NOMO-1 treated with dmso at 0.1 percent for 144 hours (cell line): ENCODE data around the gene PLCXD1.
"Not testable (repeated sequence)": the region's sequence is repeated elsewhere in the genome, so short reads cannot be mapped to it uniquely, and the experiment has no call there.

Experiments
- DNase-seq: peaks from one replicate; lab custom pipeline; 2025; ENCODE audit not compliant: unreplicated experiment; lab: John Stamatoyannopoulos, UW

Gene PLCXD1

DNA sequence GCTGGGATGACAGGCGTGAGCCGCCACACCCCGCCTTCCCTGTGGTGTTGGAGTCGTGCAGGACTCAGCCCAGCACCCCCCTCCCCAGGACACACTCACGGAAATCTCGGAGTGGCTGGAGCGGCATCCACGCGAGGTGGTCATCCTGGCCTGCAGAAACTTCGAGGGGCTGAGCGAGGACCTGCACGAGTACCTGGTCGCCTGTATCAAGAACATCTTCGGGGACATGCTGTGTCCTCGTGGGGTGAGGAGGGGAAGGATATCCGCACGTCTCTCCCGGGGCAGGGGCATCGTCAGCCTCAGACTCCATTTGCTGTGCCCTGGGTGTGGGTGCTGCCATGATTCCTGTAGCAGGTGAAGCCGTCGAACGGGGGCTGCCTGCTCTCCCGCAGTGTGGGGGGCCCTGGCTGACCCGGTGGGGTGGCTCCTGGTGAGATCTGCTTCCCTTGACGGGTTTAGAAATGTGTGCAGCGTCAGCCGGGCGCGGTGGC is 10.3 kb downstream of the PLCXD1 start:
- no peak for DNase-seq

DNA sequence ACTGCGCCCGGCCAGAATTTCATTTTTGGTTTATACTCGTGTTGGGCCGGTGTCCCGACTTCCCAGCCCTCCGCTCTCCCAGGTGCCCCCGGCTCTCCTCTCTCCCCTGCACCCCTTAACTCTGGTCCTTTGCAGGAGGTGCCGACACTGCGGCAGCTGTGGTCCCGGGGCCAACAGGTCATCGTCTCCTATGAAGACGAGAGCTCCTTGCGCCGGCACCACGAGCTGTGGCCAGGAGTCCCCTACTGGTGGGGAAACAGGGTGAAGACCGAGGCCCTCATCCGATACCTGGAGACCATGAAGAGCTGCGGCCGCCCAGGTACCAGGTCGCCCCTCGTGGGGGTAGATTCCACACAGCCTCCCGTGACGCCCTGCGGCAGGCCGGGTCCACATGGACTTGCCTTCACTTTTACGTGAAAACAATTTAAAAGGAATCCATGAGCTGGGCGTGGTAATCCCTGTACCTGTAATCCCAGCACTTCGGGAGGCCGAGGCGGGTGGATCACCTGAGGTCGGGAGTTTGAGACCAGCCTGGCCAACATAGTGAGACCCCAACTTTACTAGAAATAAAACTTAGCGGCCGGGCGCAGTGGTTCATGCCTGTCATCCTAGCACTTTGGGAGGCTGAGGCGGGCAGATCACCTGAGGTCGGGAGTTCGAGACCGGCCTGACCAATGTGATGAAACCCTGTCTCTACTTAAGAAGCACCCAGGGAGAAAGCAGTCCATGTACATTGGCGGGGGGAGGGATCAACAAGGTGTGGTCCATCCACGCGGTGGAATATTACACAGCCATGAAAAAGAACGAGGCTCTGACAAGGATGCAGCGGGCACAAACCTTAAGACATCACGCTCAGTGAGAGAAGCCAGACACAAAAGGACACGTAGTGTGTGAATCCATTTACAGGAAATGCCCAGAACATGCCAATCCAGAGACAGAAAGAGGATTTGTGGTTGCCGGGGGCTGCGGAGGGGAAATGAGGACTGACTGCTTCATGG is 12.0 kb downstream of the PLCXD1 start:
- no peak for DNase-seq

DNA sequence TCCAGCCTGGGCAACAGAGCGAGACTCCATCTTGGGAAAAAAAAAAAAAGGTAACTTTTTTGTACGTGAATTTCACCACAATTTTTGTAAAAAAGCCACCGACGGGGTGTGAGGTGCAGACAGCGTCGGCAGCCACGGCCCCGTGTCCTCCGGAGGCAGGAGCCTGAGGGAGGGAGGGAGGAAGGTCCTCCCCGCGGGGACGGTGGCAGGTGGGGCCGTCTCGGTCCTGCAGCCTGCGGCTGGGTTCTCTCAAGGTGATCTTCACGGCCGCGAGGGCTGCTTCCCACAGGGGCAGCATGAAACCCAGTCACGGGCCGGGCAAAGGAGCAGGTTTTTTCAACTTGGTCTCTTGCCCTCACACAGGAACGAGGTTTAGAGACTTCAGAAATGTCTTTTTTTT is 14.0 kb downstream of the PLCXD1 start:
- no peak for DNase-seq

DNA sequence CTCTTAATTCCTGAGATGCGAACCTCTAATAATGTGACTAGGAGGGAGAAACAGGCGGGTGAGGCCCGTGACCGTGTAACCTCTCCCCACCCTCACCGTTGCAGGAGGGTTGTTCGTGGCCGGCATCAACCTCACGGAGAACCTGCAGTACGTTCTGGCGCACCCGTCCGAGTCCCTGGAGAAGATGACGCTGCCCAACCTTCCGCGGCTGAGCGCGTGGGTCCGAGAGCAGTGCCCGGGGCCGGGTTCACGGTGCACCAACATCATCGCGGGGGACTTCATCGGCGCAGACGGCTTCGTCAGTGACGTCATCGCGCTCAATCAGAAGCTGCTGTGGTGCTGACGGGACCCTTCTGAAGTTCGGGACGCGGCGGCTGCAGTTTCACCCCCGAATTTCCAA is 17.8 kb downstream of the PLCXD1 start:
- no peak for DNase-seq

DNA sequence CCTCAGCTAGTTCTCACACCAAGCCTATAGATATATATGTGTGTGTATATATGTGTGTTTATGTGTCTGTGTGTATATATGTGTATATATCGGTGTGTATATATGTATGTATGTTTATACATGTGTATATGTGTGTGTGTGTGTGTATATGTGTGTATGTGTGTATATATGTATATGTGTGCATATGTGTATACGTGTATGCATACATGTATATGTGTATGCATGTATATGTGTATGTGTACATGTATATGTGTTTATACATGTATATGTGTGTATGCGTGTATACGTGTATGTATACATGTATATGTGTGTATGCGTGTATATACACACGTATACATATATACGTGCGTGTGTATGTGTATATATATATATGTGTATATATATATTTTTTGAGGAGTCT is 19.2 kb downstream of the PLCXD1 start:
- no peak for DNase-seq

DNA sequence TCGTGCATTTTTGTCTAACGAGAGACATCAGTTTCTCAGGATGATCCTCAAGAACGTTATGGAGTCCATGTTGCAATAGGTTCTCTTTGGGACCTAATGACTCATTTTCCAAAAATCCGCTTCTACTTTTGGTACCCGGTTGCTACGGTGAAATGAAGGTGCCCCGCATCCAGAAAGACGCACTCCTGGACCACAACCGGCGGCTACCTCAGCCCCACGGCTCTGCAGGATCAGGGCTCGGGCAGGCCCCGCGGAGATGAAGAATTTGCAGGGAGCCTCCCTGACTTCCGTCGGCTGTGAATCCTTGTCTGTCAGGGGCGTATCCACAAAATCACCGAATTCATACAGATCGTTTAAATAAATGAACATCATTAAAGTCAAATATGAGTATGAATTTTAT is 21.8 kb downstream of the PLCXD1 start:
- no peak for DNase-seq

DNA sequence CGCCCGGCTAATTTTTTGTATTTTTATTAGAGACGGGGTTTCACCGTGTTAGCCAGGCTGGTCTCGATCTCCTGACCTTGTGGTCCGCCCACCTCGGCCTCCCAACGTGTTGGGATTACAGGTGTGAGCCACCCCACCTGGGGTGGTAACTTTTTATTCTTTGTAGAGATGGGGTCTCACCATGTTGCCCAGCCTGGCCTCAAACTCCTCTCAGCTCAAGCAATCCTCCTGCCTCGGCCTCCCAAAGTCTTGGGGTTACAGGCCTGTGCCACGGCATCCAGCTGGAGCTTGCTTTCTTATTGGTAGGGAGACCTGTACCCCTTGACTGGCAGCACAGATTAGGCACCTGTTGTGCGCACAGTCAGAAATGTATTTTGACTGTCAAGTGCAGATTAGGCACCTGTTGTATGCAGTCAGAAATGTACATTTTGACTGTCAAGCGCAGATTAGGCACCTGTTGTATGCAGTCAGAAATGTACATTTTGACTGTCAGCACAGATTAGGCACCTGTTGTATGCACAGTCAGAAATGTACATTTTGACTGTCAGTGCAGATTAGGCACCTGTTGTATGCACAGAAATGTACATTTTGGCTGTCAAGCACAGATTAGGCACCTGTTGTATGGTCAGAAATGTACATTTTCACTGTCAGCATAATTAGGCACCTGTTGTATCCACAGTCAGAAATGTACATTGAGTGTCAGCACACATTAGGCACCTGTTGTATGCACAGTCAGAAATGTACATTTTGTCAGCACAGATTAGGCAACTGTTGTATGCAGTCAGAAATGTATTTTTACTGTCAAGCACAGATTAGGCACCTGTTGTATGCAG is 24.8 kb downstream of the PLCXD1 start:
- DNase-seq = not testable (repeated sequence)

DNA sequence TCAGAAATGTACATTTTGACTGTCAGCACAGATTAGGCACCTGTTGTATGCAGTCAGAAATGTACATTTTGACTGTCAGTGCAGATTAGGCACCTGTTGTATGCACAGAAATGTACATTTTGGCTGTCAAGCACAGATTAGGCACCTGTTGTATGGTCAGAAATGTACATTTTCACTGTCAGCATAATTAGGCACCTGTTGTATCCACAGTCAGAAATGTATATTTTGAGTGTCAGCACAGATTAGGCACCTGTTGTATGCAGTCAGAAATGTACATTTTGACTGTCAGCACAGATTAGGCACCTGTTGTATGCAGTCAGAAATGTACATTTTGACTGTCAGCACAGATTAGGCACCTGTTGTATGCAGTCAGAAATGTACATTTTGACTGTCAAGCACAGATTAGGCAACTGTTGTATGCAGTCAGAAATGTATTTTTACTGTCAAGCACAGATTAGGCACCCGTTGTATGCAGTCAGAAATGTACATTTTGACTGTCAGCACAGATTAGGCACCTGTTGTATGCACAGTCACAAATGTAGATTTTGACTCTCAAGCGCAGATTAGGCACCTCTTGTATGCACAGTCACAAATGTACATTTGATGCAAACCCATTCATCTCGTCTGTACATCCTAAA is 25.6 kb downstream of the PLCXD1 start:
- not testable (repeated sequence) for DNase-seq

DNA sequence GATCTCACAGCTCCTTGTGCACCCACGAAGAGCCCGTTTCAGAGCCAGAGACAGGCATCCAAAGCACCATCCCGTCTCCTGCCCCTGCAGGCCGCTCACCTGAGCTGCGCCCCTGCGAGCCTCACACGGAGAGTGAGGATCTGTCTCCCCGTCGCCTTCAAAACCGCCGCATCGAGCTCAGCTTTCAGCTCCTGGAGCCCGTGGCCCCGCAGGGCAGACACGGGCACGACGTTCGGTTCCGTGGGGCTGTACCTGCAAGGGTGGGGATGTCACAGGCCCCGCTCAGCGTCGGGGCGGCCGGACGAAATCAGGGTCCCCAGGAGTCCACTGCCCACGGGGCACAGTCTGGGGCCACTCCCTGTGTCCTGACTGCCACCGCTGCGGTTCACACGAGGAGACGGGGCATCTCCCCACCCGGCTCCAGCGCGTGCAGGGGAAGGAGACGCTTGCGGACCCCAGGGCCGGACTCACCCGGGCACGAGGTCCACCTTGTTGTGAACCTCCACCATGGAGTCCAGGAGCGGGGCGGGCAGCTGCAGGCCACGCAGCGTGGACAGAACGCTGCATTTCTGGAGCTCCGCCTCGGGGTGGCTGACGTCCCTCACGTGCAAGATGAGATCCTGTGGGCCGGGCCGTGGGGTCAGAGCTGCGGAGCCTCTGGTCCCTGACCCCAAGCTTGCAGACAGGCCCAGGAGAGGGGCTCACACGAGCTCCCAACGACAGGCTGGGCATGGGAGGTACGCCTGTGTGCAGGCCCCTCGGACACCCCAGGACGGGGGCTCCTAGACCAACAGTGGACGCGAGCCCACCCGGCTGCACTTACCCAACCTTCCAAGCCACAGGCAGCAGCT is 26.3 kb downstream of the PLCXD1 start:
- DNase-seq = no peak

DNA sequence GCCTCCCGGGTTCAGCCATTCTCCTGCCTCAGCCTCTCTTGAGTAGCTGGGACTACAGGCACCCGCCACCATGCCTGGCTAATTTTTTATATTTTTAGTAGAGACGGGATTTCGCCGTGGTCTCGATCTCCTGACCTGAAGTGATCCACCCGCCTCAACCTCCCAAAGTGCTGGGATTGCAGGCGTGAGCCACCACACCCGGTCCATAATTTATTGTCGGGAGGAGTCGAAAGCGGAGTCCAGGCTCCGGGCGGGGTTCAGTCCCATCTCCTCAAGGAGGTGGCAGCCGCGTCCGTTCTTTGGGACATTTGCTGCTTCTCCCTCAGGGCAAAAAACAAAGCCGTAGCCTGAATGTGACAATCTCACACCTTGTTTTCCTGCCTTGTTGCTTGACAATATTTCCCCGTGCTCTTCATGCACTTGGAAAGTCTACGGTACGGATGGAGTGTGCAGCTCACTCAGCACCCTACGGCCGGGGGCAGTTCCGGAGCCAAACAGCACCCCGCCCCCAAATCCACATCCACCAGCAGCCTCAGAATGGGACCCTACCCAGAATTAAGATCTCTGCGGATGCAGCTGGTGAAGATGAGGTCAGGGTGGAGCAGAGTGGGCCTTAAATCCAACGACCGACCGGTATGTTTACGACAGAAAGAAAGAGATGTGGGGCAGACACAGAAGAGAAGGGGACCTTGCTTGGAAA is 27.8 kb downstream of the PLCXD1 start:
- DNase-seq = no peak

DNA sequence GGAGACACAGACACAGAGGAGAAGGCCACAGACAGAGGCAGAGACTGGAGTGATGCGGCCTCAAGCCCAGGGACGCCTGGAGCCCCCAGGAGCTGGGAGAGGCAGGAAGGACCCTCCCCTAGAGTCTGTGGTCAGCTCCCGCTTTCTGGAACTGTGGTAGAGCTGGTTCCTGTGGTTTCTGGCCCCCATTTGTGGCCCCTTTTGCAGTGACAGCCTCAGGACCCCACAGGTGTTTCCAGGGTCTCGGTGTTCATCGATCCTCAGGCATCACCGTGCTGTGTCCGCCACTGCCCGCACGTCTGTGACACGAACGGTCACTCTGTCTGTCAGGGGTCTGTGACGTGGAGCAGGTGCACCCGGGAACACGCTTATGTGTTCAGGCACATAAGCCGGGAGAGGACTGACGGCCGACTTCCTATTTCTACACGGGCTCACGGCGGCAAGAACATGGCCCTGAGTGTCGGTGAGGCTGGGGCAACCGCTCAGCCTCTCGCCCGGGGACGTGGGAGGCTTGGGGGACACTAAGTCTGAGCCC is 29.5 kb downstream of the PLCXD1 start:
- no peak for DNase-seq

DNA sequence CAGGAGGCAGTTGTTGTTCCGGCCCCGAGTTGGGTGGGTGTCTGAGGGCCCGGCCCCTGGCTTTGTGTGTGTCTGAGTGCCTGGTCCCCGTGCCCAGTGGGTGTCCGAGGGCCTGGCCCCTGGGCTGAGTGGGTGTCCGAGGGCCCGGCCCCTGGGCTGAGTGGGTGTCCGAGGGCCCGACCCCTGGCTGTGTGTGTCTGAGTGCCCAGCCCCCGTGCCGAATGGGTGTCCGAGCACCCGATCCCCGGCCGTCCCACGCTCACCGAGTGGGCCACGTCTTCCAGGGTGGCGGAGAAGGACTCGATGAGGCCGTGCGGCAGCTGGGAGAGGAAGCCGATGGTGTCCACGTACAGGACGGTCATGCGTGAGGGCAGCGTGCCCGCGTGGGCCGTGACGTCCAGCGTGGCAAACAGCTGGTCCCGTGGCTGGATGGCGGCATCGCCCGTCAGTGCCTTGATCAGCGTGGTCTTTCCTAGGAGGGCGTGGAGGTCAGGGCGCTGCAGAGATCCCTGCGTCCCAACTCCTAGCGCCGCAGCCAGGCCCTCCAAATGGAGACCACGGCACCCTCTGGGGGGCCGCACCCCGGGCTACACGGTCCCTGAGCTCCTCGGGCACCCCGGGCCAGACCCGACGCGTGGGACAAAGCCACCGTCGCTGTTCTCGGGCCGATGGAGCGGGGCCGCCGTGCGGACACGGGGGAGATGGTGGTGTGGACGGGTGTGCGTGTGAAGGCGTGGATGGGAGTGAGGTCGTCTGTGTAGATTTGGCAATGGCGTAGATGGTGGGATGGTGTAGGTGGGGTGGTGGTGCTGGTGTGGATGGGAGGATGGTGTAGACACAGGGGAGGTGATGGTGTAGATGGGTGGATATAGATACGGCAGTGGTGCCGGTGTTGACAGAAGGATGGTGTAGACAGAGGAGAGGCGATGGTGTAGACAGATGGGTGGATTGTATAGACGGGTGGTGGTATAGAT is 30.3 kb downstream of the PLCXD1 start:
- no peak for DNase-seq

DNA sequence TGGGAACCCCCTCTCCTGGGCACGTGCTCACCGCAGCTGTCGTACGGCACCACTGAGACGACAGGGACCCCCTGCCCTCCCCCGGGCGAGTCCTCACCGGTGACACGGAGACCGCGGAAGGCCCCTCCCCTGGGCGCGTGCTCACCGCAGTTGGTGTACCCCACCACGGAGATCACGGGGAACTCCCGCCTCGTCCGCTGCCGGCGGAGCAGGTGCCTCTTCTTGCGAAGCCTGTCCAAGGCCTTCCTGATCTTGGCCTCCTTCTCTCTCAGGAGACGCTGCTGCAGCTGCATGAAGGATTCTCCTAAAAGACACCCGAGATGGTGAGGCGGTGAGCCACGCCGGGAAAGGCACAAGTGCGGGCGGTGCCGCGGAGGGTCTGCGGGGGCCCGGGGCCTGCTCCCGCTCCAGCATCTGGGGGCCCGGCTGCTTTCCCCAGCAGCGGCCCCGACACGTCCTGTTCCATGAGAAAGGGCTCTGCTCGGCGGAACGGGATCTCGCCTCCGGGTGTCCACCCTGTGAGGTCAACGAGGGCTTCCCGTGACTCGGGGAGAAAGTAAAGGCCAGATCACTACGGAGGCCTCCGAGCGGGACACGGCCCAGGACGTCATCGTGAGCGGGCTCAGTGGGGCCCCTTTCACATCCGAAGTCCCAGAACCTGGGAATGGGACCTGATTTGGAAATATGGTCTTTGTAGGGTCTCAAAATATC is 31.6 kb downstream of the PLCXD1 start:
- DNase-seq = no peak

DNA sequence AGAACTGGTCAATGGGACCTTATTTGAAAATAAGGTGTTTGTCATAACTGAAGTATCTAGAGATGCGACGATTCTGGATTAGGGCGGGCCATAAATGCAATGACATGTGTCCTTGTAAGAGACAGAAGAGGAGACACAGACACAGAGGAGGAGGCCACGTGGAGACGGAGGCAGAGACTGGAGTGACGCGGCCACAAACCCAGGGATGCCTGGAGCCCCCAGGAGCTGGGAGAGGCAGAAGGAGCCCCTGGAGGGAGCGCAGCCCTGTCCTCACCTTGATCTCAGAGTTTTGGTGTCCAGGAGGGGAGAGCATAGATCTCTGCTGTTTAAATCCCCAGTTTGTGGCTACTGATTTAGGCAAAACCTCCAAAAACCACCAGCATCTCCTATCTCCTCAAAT is 32.4 kb downstream of the PLCXD1 start:
- no peak for DNase-seq

DNA sequence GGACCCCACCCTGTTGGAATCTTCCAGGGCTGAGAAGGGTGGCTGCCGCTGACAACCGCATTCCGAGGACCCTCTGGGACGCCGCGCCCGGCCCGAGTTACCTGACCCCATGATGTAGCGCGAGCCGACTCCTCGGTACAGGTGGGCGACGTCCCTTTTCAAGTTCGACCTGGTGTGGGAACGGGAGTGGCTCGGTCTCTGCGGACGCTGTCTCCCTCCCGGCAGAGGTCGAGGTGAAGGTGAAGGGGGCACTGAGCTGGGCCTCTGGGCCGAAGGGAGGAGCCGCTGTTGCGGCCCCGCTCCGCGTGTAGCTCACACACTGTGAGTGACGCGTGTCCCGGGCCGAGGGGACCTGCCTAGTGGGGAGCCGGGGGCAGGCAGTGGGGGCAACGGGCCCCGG is 32.9 kb downstream of the PLCXD1 start:
- no peak for DNase-seq

DNA sequence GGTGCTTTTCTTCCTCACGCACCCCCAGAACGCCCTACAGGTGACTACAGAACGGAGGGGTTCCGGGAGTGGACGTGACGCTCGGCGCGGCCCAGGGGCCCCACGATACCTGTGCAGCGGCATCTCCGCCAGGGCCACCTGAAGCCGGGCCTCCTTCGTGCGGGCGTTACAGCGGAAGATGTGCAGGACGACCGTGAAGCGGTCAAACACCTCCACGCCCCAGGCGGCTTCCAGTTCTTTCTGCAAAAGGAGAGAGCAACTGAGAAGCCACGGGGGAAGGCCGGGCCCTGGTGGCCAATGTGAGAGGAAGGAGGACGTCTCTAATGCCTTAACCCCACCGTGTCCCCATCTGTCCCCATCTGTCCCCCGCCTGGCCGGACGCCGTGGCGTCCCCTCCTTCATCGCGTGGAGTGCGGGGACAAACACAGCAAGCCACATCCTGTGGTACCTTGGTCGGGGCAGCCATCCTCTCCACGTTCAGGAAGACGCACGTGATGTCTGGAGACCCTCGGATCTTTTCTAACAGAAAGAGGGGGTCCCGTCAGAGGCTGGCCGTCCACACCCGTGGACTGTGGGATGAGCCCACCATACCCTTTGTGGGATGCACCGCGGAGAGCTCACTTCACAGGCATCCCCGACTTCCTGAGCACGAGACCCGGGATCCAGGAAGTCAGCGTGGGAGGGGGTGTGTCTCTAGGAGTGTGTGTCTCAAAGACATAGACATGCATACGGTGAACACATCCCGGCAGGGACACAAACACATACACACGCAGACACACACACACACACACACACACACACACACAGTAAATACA is 33.8 kb downstream of the PLCXD1 start:
- no peak for DNase-seq
